Measurements from ENCODE around the gene ZNF311. TPM values are rescaled to one million over a fixed set of nuclear protein-coding genes. Genes with fewer than 3 reads are reported as not detected.
A peak's percentile ranks its signal among the peaks of the same experiment; 100 is the strongest.

ZNF311 gene
- total and polyA plus RNA-seq, 2 of the 13 experiments (the other 11 are each of a cell fraction or from before 2014, with no cell fraction given), result not detected

DNA sequence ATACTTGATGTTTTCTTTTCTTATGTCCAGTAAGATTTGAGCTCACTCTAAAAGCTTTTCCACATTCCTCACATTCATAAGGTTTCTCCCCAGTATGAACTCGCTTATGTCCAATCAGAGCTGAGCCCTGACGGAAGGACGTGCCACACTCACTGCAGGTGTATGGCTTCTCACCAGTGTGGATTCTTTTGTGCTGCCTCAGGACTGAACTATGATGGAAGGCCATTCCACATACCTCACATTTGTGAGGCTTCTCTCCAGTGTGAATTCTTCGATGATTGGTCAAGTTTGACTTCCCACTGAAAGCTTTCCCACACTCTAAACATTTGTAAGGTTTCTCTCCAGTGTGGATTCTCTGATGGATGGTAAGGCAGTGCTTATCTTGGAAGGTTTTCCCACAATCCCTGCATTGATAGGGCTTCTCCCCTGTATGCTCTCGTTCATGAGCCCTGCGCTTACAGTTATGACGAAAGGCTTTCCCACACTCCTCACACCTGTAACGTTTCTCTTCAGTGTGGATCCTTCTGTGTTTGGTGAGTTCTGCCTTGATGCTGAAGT lies 9.9 kb downstream of the ZNF311 start:
- no peaks in the 10 kb centered on the region for H3K36me3 ChIP-seq (replicated peaks in 1 of 2; ENCODE audit: control insufficient read depth in 1 of 2, insufficient read depth in 2 of 2, low read length in 2 of 2)
- intact Hi-C loops (cut with micrococcal nuclease; ENCODE audit: unreplicated experiment) (no loop called here), in situ Hi-C loops (cut with HindIII; ENCODE audit: extremely low pct_ligation_motif_present, low pct_unique_long_range_greater_than_20kb) (no loop called here)
- FAIRE-seq (peak; percentile 47), DNase-seq (ENCODE audit: low spot score) (no peak), ATAC-seq (peak; percentile 70)
- H4K20me1 ChIP-seq (ENCODE audit: insufficient read depth, low read length), result no peaks in the 10 kb centered on the region
- no TSS peak for BruUV-seq (replicated peaks)
- peak overlapping the region; percentile 29; the same call in 1 of the 2 replicates for H3K4me2 ChIP-seq (ENCODE audit: low read depth, low read length)
- H2AFZ ChIP-seq (ENCODE audit: low read length), result no peak overlapping the region
- WGBS (ENCODE audit: low lambda C conversion rate), result 56% methylated on average over 8 of the region's 8 CpGs
- H3K27me3 ChIP-seq (ENCODE audit: control insufficient read depth in 1 of 2, insufficient read depth in 2 of 2, low read length in 2 of 2), result peaks cover 2 to 27% of the 10 kb centered on the region in 2 experiments; a peak in 3 of 5 replicates
- no peak overlapping the region; the same call in 1 of the 2 replicates for H3K9ac ChIP-seq (ENCODE audit: insufficient read depth, low read depth, low read length)
- no peak overlapping the region for H3K27ac ChIP-seq (ENCODE audit: extremely low read length, insufficient read depth, low read length)
- ChIA-PET POLR2A (interaction anchor here (1.3 kb wide), 1 partner anchor 10 kb away, joined by 3 read pairs; no protein-coding TSS in a partner anchor), CTCF (ENCODE audit: low intra/inter-chr PET ratio, low total read pairs) (no interaction called here)
- H3K4me1 ChIP-seq (ENCODE audit: insufficient read depth, low read length), result peaks cover 12% of the 10 kb centered on the region; the same call in 1 of the 2 replicates
- TF ChIP-seq ZFP36 (IDR thresholded peaks at IDR 0.05; ENCODE audit: borderline replicate concordance, low read depth, low read length, partially characterized antibody) (peak; percentile 26), THRA (CRISPR knock-in tag; IDR thresholded peaks at IDR 0.05; ENCODE audit: borderline replicate concordance) (no peak)
- no peak overlapping the region for H3K4me3 ChIP-seq (replicated peaks in 1 of 3; ENCODE audit: insufficient read depth in 1 of 3, low read depth in 2 of 3, low read length in 3 of 3)
- no peaks in the 10 kb centered on the region for H3K9me3 ChIP-seq (ENCODE audit: low read length)
- H3K79me2 ChIP-seq (ENCODE audit: insufficient read depth, low read length), result no peaks in the 10 kb centered on the region

GRCh38 chr6:28988536-28989311 lies 16.4 kb downstream of the ZNF311 start:
- ATAC-seq (no peak), DNase-seq (ENCODE audit: low spot score) (no peak), FAIRE-seq (no peak)
- Histone ChIP-seq H2AFZ (ENCODE audit: low read length) (no peak overlapping the region), H3K79me2 (ENCODE audit: insufficient read depth, low read length) (no peaks in the 10 kb centered on the region), H3K27ac (ENCODE audit: extremely low read length, insufficient read depth, low read length) (no peak overlapping the region), H3K9me3 (ENCODE audit: low read length) (no peaks in the 10 kb centered on the region), H4K20me1 (ENCODE audit: insufficient read depth, low read length) (no peaks in the 10 kb centered on the region), H3K27me3 (ENCODE audit: control insufficient read depth in 1 of 2, insufficient read depth in 2 of 2, low read length in 2 of 2) (no peaks in the 10 kb centered on the region; a peak in 1 of 5 replicates), H3K4me1 (ENCODE audit: insufficient read depth, low read length) (peaks cover 23% of the 10 kb centered on the region), H3K4me3 (replicated peaks in 1 of 3; ENCODE audit: insufficient read depth in 1 of 3, low read depth in 2 of 3, low read length in 3 of 3) (no peak overlapping the region), H3K9ac (ENCODE audit: insufficient read depth, low read depth, low read length) (no peak overlapping the region), H3K4me2 (ENCODE audit: low read depth, low read length) (no peak overlapping the region), H3K36me3 (replicated peaks in 1 of 2; ENCODE audit: control insufficient read depth in 1 of 2, insufficient read depth in 2 of 2, low read length in 2 of 2) (no peaks in the 10 kb centered on the region)
- ChIA-PET CTCF (ENCODE audit: low intra/inter-chr PET ratio, low total read pairs) (no interaction called here), POLR2A (no interaction called here)
- BruUV-seq (replicated peaks), result no TSS peak
- intact Hi-C loops (cut with micrococcal nuclease; ENCODE audit: unreplicated experiment), result no loop called here
- 93% methylated on average over 48 of the region's 48 CpGs for WGBS (ENCODE audit: low lambda C conversion rate)
- TF ChIP-seq, protein P1, sequence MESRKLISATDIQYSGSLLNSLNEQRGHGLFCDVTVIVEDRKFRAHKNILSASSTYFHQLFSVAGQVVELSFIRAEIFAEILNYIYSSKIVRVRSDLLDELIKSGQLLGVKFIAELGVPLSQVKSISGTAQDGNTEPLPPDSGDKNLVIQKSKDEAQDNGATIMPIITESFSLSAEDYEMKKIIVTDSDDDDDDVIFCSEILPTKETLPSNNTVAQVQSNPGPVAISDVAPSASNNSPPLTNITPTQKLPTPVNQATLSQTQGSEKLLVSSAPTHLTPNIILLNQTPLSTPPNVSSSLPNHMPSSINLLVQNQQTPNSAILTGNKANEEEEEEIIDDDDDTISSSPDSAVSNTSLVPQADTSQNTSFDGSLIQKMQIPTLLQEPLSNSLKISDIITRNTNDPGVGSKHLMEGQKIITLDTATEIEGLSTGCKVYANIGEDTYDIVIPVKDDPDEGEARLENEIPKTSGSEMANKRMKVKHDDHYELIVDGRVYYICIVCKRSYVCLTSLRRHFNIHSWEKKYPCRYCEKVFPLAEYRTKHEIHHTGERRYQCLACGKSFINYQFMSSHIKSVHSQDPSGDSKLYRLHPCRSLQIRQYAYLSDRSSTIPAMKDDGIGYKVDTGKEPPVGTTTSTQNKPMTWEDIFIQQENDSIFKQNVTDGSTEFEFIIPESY (CRISPR knock-in tag; IDR thresholded peaks at IDR 0.05), result 0 out of 2 replicates have a peak, but pooled peaks have one; percentile 38
- TF ChIP-seq ZSCAN12 (CRISPR knock-in tag; IDR thresholded peaks at IDR 0.05), result no peak
- in situ Hi-C loops (cut with HindIII; ENCODE audit: extremely low pct_ligation_motif_present, low pct_unique_long_range_greater_than_20kb), result no loop called here
